Transverse colon (tissue), 4 donors: ENCODE results near the gene SERPINA9.

Experiments used
- CTCF ChIP-seq, 5 experiments: fragments of 200-600 bp in 3 of 5; fragments of 450-650 bp in 2 of 5; sonication (generic) in 3 of 5; IDR thresholded peaks; 1 replicate in 2 of 5; 2 replicates in 3 of 5; pipeline ENCODE4 v1.5.1; 2016 to 2017; ENCODE audit warnings: antibody characterized with exemption in 5 of 5, inconsistent platforms in 3 of 5, mild to moderate bottlenecking in 2 of 5, moderate library complexity in 1 of 5
- EP300 ChIP-seq: sonication (generic); formaldehyde crosslinking; IDR thresholded peaks from one replicate; pipeline ENCODE4 v1.6.1; 2017; ENCODE audit warnings: antibody characterized with exemption, low read depth
- POLR2A ChIP-seq: fragments of 450-650 bp; IDR thresholded peaks from one replicate; pipeline ENCODE4 v1.6.1; 2016; ENCODE audit warnings: antibody characterized with exemption, mild to moderate bottlenecking, moderate library complexity
- POLR2AphosphoS5 ChIP-seq, 3 donors: sonication (generic); formaldehyde crosslinking; IDR thresholded peaks; one replicate each; pipeline ENCODE4 v1.6.1; 2016; ENCODE audit warnings: antibody characterized with exemption in 3 of 3

- TF ChIP-seq CTCF (IDR thresholded peaks at IDR 0.05) (no peak), POLR2A (no peak), EP300 (no peak), POLR2AphosphoS5 (IDR thresholded peaks at IDR 0.05) (no peak)
Measured at GRCh38 chr14:94498215-94498614, 22.2 kb upstream of the SERPINA9 start.
